ENCODE data around the gene RASGRP1.
"Not testable (repeated sequence)": the region's sequence is repeated elsewhere in the genome, so short reads cannot be mapped to it uniquely, and the experiment has no call there.

The RASGRP1 gene

GRCh38 chr15:38564557-38565286, at the start of gene RASGRP1:
RASGRP1 (minus strand) TSS chr15:38564814; CDS start chr15:38564628, 186 bp downstream.
- DNase-seq, result no peak

GRCh38 chr15:38613085-38613484, 48.5 kb upstream of the RASGRP1 start:
- no peak for DNase-seq

GRCh38 chr15:38612159-38612863, 47.7 kb upstream of the RASGRP1 start:
- DNase-seq, result no peak

- DNase-seq, result no peak
Measured at GRCh38 chr15:38611228-38611627, 46.6 kb upstream of the RASGRP1 start.

GRCh38 chr15:38610748-38611147, 46.1 kb upstream of the RASGRP1 start:
- DNase-seq, result no peak

- no peak for DNase-seq
Measured at GRCh38 chr15:38609097-38609738, 44.6 kb upstream of the RASGRP1 start.

- DNase-seq, result no peak
Measured at GRCh38 chr15:38608682-38609081, 44.1 kb upstream of the RASGRP1 start.

GRCh38 chr15:38605744-38606143, 41.1 kb upstream of the RASGRP1 start:
- DNase-seq, result no peak

- no peak for DNase-seq
Measured at GRCh38 chr15:38603672-38604071, 39.1 kb upstream of the RASGRP1 start.

GRCh38 chr15:38602910-38603670, 38.5 kb upstream of the RASGRP1 start:
- DNase-seq, result no peak

GRCh38 chr15:38600236-38600635, 35.6 kb upstream of the RASGRP1 start:
- DNase-seq, result no peak

- DNase-seq, result no peak
Measured at GRCh38 chr15:38598749-38599148, 34.1 kb upstream of the RASGRP1 start.

GRCh38 chr15:38597219-38597800, 32.7 kb upstream of the RASGRP1 start:
- DNase-seq, result no peak

GRCh38 chr15:38593524-38593923, 28.9 kb upstream of the RASGRP1 start:
- no peak for DNase-seq

- DNase-seq, result no peak
Measured at GRCh38 chr15:38589502-38589901, 24.9 kb upstream of the RASGRP1 start.

GRCh38 chr15:38588672-38589071, 24.1 kb upstream of the RASGRP1 start:
- DNase-seq, result no peak

- DNase-seq, result no peak
Measured at GRCh38 chr15:38587214-38587613, 22.6 kb upstream of the RASGRP1 start.

- DNase-seq, result not testable (repeated sequence)
Measured at GRCh38 chr15:38586005-38586404, 21.4 kb upstream of the RASGRP1 start.

- no peak for DNase-seq
Measured at GRCh38 chr15:38578626-38579025, 14.0 kb upstream of the RASGRP1 start.

- DNase-seq, result no peak
Measured at GRCh38 chr15:38577424-38577987, 12.9 kb upstream of the RASGRP1 start.

- no peak for DNase-seq
Measured at GRCh38 chr15:38576837-38577236, 12.2 kb upstream of the RASGRP1 start.

GRCh38 chr15:38576261-38576660, 11.6 kb upstream of the RASGRP1 start:
- no peak for DNase-seq

Data from NCI-H1417 treated with DMSO at 0.1 percent for 48 hours (cell line).